ENCODE results near the gene KIF25.

The KIF25 gene

GRCh38 chr6:168037242-168037641 is 39.8 kb downstream of the KIF25 start:
- no peak for DNase-seq (ENCODE audit: low read depth)

DNA sequence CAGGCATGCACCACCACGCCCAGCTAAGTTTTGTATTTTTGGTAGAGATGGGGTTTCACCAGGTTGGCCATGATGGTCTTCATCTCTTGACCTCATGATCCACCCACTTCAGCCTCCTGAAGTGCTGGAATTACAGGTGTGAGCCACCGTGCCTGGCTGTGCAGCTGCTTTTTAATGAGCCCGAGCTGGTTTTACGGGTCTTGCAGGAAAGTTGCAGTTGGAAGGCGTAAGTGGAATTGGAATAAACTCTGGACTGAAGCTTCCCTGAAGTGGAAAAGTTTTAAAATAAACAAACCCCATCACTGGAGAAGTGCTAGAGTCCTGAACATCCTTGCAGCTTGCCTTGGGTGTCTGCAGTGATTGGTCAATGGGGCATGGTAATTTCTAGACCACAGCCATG is 40.4 kb downstream of the KIF25 start:
- DNase-seq (ENCODE audit: low read depth) = no peak

- no peak for DNase-seq (ENCODE audit: low read depth)
Observed at GRCh38 chr6:168038576-168039140, 41.2 kb downstream of the KIF25 start.

- DNase-seq (ENCODE audit: low read depth) = no peak
Observed at GRCh38 chr6:168039301-168039700, 41.8 kb downstream of the KIF25 start.

- DNase-seq (ENCODE audit: low read depth) = no peak
Observed at GRCh38 chr6:168039849-168040248, 42.4 kb downstream of the KIF25 start.

DNA sequence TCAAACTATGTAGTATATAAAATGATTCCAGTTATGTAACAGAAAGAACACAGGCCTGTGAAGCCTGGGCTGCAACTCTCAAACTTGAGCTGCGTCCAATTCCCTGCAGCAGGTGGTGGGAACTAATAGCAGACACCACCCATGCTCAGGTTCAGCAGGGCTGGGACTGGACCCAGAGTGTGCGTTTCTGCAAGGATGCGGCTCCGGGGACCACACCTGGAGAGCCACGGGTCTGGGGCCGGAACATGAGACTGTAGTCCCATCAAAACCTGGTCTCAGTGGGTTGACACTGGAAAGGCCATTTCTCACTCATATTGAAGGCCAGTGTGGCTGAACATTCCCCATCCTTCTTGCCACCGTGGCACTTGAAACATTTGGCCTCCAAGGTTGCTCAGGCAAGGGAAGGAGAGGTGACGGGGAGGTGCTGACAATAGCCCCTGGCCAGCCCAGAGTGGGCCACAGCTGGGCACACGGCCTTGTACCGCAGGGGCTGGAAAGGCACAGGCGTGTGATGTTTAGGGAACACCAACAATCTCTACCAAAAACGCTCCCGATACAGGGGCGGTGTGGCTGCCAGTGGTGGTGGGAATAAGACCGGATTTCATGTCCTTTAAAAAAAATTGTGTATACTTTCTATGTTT is 43.5 kb downstream of the KIF25 start:
- DNase-seq (ENCODE audit: low read depth) = no peak

GRCh38 chr6:168041928-168042327 is 44.5 kb downstream of the KIF25 start:
- DNase-seq (ENCODE audit: low read depth) = no peak

GRCh38 chr6:168042426-168043192 is 45.1 kb downstream of the KIF25 start:
- no peak for DNase-seq (ENCODE audit: low read depth)

DNA sequence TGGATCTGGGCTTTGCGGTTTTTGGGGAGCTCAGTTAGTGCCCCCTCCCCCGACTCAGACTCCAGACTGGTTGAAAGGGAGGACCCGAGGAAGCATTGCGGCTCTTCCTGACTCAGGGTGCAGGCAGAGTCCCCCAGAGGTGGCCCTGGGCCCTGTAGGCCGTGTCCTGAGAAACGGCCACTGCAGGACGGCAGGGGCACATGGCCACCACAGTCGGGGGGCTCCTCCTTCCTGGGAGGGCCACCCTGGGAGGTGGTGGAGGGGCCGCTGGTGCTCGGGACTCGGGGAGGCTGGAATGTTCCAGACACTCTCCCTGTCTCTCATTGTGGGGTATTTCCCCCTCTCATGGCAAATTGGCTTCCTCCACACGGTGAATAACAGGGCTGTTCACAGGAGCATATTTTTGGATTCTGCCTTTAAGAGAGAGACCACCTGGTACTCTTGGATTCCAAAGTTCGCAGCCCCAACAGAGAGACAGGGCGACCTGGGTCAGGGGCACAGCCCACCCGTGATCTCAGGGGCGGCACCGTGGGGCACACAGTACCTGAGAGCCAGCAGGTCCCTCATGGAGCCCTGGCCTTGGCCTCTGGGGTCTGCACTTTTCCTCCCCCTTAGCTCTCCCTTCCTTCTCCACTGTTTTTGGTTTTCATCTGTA is 45.8 kb downstream of the KIF25 start:
- DNase-seq (ENCODE audit: low read depth) = no peak

- no peak for DNase-seq (ENCODE audit: low read depth)
Observed at GRCh38 chr6:168043848-168044415, 46.5 kb downstream of the KIF25 start.

DNA sequence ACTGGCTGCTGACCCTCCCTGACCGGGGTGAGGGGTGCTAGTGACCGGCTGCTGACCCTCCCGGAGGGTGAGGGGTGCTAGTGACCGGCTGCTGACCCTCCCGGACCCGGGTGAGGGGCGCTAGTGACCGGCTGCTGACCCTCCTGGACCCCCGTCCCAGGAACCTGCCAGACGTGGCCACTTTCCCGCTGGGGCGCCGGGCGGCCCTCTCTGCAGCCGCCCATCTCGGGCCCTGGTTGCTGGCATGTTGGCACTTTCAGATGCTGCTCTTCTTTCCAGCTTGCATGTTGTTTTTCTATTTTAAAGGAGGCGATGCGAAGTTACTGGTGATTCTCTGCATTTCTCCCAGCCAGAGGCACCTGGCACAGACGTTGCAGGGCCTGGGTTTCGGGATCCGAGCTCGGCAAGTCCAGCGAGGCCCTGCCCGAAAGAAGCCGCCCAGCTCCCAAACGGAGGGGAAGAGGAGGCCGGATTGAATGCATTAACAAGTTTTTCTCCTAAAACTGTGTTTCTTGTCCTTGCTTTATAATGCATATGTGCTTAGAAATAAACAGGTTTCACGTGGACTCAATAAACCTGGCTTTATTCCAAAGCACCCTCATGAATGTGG is 47.2 kb downstream of the KIF25 start:
- DNase-seq (ENCODE audit: low read depth) = no peak

DNA sequence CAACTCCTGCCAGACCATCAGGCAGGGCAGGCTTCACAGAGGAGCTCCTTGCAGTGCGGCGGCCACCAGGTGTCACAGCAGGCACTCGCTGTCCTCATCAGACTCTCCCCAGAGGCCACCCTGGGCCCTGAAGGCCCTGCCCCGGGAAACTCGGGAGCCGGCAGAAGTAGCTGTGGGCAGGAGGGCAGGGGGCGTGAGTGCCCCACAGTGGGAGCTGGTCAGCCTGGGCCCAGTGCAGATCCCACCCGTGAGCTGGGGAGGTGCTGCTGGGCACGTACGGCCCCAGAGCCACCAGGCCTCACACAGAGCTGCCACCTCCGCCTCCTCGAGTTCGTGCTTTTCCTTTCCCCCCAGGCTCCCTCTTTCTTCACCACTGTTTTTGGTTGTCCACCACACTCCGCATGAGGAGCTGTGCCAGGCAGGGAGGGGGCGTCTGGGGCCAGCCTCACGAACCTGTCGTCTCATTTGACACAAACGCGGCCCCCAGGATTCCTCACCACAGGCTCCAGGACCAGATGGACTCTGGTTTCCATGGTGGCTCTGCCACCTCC is 47.7 kb downstream of the KIF25 start:
- no peak for DNase-seq (ENCODE audit: low read depth)

DNA sequence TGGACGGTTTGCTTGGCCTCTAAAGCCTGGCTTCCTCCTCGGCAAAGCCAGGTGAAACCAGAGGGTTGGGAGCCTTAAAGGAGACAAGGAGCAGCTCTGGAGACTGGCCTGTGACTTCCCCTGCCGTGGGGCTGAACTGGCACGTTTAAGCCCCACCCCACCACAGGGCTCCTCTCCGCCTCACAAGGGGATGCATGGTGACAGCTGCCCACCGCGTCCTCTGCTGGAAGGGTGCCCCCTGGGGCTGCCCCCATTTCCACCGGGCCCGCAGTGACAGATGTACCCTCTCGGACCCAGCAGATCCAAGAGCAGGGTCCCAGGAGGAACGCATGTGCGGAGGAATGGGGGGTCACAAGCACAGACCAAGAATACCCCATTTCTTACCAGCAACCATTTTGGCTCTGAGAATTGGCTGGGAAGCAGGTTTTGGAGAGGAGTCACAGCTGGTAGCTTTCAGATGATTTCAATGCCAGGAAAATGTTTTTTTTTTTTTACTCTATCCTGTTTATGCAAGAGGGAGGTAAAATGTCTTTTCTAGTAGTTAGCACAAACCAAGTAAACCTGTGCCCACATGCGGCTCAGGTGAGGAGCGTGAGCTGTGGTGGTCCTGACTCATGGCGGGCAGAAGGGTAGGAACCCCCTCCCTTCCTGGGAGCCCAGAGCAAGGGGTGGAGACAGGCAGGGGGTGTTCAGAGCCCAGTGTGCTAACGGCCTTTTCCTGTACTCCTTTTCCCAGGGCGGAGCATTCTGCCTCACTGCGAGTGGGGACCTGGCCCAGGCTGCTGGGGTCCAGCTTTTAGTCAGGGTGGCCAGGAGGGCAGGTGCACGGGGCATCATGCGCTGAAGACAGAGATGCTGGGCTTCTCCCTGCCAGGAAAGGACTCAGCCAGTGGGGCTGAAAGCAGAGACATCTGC is 48.5 kb downstream of the KIF25 start:
- DNase-seq (ENCODE audit: low read depth) = no peak

GRCh38 chr6:168046696-168047095 is 49.2 kb downstream of the KIF25 start:
- DNase-seq (ENCODE audit: low read depth) = no peak

DNA sequence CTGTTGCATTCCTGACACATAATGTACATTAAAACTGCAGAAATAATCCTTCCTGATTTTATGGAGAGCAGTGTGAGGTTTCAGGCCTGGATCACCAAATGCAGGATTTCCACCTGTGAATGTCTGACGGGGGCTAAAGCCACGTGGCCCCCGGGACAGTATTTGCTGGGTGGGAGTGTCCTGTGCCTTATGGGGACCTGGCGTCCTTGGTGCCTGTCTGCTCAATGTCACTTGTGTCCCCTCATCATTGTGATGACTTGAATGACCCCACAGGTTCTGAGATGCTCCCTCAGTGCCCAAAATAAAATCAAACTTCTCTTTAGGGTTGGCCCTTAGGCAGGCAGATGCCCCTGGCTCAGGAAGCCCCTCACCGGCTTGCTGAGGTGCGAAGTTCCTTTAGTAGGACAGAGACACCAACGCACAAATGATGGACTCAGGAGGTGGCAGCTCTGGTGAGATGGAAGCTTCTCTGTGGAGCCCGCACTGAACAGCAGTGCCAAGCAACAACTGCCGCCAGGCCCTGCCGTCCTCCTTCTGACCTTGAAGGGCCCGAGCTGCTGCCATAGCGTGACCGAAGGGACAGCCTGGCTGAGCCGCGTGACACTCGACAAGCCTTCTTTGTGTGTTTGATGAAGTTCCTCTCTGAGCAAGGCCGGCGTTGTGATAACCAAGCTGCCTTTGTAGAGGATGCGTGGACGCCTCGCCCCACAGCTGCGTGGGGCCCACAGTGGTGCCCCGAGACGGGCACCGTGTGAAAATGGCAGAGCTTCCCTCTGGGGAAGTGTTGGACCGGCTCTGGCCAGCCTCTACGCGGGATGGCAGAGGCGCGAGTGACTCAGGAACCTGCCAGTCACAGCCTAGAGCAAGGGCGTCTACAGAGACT is 50.6 kb downstream of the KIF25 start:
- no peak for DNase-seq (ENCODE audit: low read depth)

- no peak for DNase-seq (ENCODE audit: low read depth)
Observed at GRCh38 chr6:168048724-168049025, 51.2 kb downstream of the KIF25 start.

- DNase-seq (ENCODE audit: low read depth) = no peak
Observed at GRCh38 chr6:168049277-168049676, 51.8 kb downstream of the KIF25 start.

- DNase-seq (ENCODE audit: low read depth) = no peak
Observed at GRCh38 chr6:168049706-168050224, 52.3 kb downstream of the KIF25 start.

GRCh38 chr6:168050225-168050880 is 52.9 kb downstream of the KIF25 start:
- DNase-seq (ENCODE audit: low read depth) = no peak
